Muscle of back (tissue), 13 donors: Measurements from ENCODE around the gene TCL1A. TPM values are rescaled to one million over a fixed set of nuclear protein-coding genes. Genes with fewer than 3 reads are reported as not detected.
"Not testable (repeated sequence)": the region's sequence is repeated elsewhere in the genome, so short reads cannot be mapped to it uniquely, and the experiment has no call there.

Source experiments
- DNase-seq, 3 donors: peaks; one replicate each; pipeline versions ENCODE4 v3.0.0 to v3.0.0-alpha.2; 2013
- long read RNA-seq, 9 donors: transcript quantifications; one replicate each; lab custom pipeline, GENCODE V29; 2026
- polyA plus RNA-seq, 10 donors: library from polyadenylated mRNA; unstranded; fragments of 120-200 nt; gene quantifications; one replicate each; pipeline ENCODE4 v1.2.1, GENCODE V29; 2013; ENCODE audit not compliant: insufficient read length in 10 of 10

TCL1A gene
- 1 to 10 TPM in 5 of 10 donors, under 1 TPM in 5; 0.32 to 2.6 (median 1.0) TPM for polyA plus RNA-seq
- long read RNA-seq, donor 1, result 0 reads
- long read RNA-seq, donor 2, partial matches to known transcripts, result 0 of 1 reads
- long read RNA-seq, donor 2, other reads (novel, unspliced or antisense), result 0 of 1 reads
- long read RNA-seq, donor 3, result 0 reads
- long read RNA-seq, donor 4, result 0 reads
- long read RNA-seq, donor 5, result 0 reads
- long read RNA-seq, donor 6, result 0 reads
- long read RNA-seq, donor 7, result 0 reads
- long read RNA-seq, donor 8, result 0 reads
- long read RNA-seq, donor 9, result 0 reads

GRCh38 chr14:95713596-95714371, at the start of gene TCL1A:
TCL1A (minus strand) TSS chr14:95714125; CDS start chr14:95714066, 59 bp downstream.
- no peak for DNase-seq

GRCh38 chr14:95763032-95763431, 49.1 kb upstream of the TCL1A start:
- DNase-seq, result not testable (repeated sequence)

- no peak for DNase-seq
Measured at GRCh38 chr14:95761436-95761835, 47.5 kb upstream of the TCL1A start.

- DNase-seq, result no peak
Measured at GRCh38 chr14:95760596-95760995, 46.7 kb upstream of the TCL1A start.

- DNase-seq, result no peak
Measured at GRCh38 chr14:95759941-95760340, 46.0 kb upstream of the TCL1A start.

GRCh38 chr14:95758331-95758730, 44.4 kb upstream of the TCL1A start:
- no peak for DNase-seq

- no peak for DNase-seq
Measured at GRCh38 chr14:95756751-95757150, 42.8 kb upstream of the TCL1A start.

GRCh38 chr14:95756127-95756526, 42.2 kb upstream of the TCL1A start:
- DNase-seq, result no peak

- DNase-seq, result no peak
Measured at GRCh38 chr14:95741781-95742180, 27.9 kb upstream of the TCL1A start.

GRCh38 chr14:95741038-95741490, 27.1 kb upstream of the TCL1A start:
- DNase-seq, result no peak

- DNase-seq, result no peak
Measured at GRCh38 chr14:95739356-95739755, 25.4 kb upstream of the TCL1A start.

GRCh38 chr14:95733212-95733611, 19.3 kb upstream of the TCL1A start:
- no peak for DNase-seq

GRCh38 chr14:95730126-95730525, 16.2 kb upstream of the TCL1A start:
- DNase-seq, result no peak

- not testable (repeated sequence) for DNase-seq
Measured at GRCh38 chr14:95729402-95730028, 15.6 kb upstream of the TCL1A start.

GRCh38 chr14:95727056-95727700, 13.3 kb upstream of the TCL1A start:
- no peak for DNase-seq

- DNase-seq, result no peak
Measured at GRCh38 chr14:95725685-95726336, 11.9 kb upstream of the TCL1A start.

GRCh38 chr14:95722525-95723190, 8.7 kb upstream of the TCL1A start:
- DNase-seq, result no peak

- DNase-seq, result no peak
Measured at GRCh38 chr14:95712398-95712797, 1.5 kb downstream of the TCL1A start.

GRCh38 chr14:95711476-95712176, 2.3 kb downstream of the TCL1A start:
- DNase-seq, result no peak

- no peak for DNase-seq
Measured at GRCh38 chr14:95710106-95710505, 3.8 kb downstream of the TCL1A start.
